Thyroid gland (tissue), 4 donors: ENCODE measurements around the gene GADL1.

Experiments
- POLR2A ChIP-seq, 2 donors: fragments of 450-650 bp; IDR thresholded peaks; one replicate each; pipeline ENCODE4 v1.6.1; 2017; ENCODE audit warnings: antibody characterized with exemption in 2 of 2, mild to moderate bottlenecking in 2 of 2, moderate library complexity in 1 of 2
- TF ChIP-seq, protein P1 (sequence below), 6 experiments: fragments of 200-600 bp in 3 of 6; fragments of 450-650 bp in 3 of 6; sonication (generic) in 3 of 6; IDR thresholded peaks; one replicate each; pipeline ENCODE4 v1.5.1; 2016 to 2019; ENCODE audit warnings: antibody characterized with exemption in 6 of 6, mild to moderate bottlenecking in 2 of 6, inconsistent platforms in 1 of 6, moderate library complexity in 1 of 6

DNA sequence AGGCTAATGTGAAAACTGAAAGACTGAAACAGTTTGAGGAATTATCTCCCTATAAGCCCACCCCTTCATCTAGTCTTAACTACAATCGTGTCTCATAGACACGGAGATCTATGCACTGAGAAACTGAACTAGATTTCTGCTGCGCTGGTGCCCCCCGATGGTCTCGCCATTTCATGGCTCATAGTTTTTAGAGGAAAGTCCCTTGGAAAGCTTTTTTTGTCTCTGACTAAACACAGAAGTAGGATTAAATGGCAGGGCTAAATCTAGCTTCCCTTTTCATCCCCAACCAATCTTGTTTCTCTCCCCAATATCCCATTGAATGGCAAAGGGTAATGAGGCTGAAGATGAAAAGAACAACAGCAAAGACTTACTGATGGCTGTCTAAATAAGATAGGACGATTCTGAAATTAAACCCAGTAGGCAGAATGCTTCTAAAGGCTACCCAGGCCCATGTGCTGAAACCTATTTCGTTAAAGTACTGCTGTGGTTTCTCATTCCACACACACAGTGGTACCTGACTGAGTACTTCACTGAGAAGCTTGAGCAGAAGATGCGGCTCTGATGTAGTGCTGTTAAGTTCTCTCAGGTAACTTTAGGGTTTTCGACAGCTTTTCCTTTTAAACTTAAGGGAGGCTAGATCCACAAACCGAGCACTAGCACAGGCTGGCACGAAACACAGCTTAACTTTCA, 142.7 kb downstream of the GADL1 start:
- TF ChIP-seq, protein P1, sequence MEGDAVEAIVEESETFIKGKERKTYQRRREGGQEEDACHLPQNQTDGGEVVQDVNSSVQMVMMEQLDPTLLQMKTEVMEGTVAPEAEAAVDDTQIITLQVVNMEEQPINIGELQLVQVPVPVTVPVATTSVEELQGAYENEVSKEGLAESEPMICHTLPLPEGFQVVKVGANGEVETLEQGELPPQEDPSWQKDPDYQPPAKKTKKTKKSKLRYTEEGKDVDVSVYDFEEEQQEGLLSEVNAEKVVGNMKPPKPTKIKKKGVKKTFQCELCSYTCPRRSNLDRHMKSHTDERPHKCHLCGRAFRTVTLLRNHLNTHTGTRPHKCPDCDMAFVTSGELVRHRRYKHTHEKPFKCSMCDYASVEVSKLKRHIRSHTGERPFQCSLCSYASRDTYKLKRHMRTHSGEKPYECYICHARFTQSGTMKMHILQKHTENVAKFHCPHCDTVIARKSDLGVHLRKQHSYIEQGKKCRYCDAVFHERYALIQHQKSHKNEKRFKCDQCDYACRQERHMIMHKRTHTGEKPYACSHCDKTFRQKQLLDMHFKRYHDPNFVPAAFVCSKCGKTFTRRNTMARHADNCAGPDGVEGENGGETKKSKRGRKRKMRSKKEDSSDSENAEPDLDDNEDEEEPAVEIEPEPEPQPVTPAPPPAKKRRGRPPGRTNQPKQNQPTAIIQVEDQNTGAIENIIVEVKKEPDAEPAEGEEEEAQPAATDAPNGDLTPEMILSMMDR (IDR thresholded peaks at IDR 0.05), result peak in 2 of 6 experiments; percentile 11 to 30
- TF ChIP-seq POLR2A (IDR thresholded peaks at IDR 0.05), result no peak
